GM12865 (cell line): ENCODE data around the gene FAM227B.
"Not testable (repeated sequence)": the region's sequence is repeated elsewhere in the genome, so short reads cannot be mapped to it uniquely, and the experiment has no call there.

Source experiments
- DNase-seq: peaks from one replicate; pipeline ENCODE4 v3.0.0; 2010; ENCODE audit warnings: low read depth
- H3K4me3 ChIP-seq: 2 replicates; pipeline ENCODE4 v1.5.1; 2011; ENCODE audit warnings: mild to moderate bottlenecking, low read depth, low read length, control low read depth
- TF ChIP-seq, protein P1 (sequence below): IDR thresholded peaks from 2 replicates; pipeline ENCODE4 v1.5.1; 2011; ENCODE audit warnings: low read length, control low read depth, low read depth, inconsistent platforms; ENCODE audit not compliant: insufficient read depth; ENCODE audit errors: missing control alignments

FAM227B gene

DNA sequence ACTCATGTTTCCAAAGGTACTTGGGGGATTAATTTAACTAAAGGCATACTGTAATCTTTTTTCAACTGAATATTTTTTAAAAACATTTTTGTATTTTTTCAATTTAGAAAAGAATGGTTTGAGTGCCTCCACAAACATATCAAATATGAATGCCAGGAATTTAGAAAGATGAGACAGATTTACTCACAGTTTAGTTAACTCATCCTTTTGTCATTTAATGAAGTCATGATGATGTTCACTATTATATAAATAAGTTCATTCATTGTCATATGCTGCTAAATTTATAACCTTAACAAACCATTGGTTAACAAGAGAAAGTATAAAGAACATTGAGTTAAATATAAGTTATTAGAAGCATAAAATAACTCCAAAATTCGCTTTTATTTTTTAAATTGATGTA, 147.6 kb downstream of the FAM227B start:
- TF ChIP-seq, protein P1, sequence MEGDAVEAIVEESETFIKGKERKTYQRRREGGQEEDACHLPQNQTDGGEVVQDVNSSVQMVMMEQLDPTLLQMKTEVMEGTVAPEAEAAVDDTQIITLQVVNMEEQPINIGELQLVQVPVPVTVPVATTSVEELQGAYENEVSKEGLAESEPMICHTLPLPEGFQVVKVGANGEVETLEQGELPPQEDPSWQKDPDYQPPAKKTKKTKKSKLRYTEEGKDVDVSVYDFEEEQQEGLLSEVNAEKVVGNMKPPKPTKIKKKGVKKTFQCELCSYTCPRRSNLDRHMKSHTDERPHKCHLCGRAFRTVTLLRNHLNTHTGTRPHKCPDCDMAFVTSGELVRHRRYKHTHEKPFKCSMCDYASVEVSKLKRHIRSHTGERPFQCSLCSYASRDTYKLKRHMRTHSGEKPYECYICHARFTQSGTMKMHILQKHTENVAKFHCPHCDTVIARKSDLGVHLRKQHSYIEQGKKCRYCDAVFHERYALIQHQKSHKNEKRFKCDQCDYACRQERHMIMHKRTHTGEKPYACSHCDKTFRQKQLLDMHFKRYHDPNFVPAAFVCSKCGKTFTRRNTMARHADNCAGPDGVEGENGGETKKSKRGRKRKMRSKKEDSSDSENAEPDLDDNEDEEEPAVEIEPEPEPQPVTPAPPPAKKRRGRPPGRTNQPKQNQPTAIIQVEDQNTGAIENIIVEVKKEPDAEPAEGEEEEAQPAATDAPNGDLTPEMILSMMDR = no peak
- no peak for DNase-seq
- H3K4me3 ChIP-seq = no peak overlapping the region

DNA sequence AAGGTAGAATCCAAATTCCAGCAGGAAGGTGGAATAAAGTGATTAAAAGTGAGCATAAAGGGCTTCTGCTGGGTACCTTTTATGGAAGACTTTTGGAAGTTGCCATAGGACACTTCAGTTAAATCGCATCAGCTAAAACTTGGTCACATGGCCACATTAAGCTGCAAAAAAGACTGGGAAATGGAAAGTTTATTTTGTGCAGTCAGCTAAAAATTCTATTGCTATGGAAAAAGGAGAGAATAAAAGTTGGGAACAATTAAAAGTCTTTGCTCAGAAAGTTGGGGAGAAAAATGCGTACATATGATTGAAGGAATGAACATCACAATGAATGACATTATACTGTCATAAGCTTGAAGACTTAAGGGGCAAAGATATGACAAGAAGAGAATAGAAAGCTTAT, 148.3 kb downstream of the FAM227B start:
- no peak overlapping the region for H3K4me3 ChIP-seq
- TF ChIP-seq, protein P1 = no peak
- no peak for DNase-seq

DNA sequence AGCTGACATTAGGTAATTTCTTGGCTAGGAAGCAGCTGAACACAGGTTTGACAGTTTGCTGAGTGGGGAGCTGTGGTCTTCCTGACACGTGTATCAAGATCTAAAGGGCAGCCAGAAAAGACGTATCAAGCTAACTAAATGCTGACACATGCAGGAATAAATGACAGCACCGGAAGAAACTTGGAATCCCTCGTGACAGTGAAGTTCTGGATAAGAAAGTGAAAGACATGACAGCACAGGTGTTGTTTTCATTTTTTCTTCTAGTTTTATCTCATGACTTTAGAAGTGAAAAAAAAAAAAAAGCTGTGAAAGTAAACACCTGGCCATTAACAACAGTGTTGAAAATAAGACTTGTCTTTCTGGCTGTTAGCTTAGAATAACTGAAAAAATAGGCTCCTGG, 148.9 kb downstream of the FAM227B start:
- no peak overlapping the region for H3K4me3 ChIP-seq
- peak; percentile 43 for DNase-seq
- TF ChIP-seq, protein P1 = no peak

DNA sequence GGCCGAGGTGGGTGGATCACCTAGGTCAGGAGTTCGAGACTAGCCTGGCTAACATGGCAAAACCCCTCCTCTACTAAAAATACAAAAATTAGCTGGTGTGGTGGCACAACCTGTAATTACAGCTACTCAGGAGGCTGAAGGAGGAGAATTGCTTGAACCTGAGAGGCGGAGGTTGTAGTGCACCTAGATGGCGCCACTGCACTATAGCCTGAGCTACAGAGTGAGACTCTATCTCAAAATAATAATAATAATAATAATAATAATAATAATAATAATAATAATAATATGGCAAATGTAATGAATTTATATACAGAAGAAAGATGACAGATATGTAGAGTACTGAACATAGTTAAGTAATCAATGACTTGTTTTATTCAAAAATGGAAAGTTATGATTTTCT, 149.4 kb downstream of the FAM227B start:
- TF ChIP-seq, protein P1 = peak; percentile 26
- DNase-seq = peak; percentile 23
- H3K4me3 ChIP-seq = not testable (repeated sequence)

DNA sequence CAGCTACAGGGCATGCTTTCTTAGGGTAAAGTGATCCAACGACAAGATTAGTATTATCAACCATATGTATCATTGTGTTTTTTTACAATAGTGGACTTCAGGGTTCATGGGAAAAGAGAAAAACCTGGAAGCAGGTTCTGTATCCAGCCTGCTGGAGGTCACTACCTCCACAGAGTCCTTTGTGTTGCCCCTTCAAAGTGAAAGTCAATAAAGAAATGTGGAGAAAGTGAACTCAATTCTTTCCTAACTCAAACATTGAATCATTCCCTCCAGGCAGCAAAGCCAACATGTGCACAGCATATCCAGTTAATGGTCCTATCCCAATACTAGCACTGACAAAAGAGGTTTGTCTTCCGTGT, 152.2 kb downstream of the FAM227B start:
- TF ChIP-seq, protein P1 = no peak
- DNase-seq = no peak
- no peak overlapping the region for H3K4me3 ChIP-seq

DNA sequence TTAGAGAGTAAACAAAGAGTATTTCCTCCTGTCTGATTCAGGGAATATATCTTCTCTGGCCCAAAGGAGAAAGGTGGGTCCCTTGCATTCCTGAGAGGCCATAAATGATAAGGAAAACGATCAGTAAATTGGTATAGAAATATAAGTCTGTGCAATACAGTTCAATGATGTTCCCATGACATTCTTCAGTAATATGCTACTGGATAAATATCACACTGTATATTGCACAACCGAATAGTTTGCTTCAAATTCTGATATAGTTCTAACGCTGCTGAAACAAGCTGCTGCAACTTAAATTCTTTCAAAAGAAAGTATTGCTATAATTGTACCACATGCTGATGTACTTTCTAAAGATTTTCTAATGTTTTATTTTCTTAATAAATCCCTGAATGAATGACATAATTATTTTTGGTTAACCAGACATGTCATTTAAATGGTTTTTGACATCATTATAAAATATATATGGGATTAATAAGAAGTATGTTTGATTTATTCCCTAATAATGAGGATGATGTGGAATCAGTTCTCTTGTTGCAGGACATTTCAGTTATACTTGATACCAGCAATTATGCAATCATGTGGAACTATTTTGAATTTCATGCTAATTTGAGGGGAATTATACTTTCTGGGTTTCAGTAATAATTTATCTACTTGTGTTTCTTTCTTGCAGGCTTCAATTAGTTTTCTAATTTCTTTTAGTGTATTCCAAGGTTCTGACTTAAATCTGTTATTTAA, 152.7 kb downstream of the FAM227B start:
- no peak for DNase-seq
- TF ChIP-seq, protein P1 = no peak
- H3K4me3 ChIP-seq = no peak overlapping the region

DNA sequence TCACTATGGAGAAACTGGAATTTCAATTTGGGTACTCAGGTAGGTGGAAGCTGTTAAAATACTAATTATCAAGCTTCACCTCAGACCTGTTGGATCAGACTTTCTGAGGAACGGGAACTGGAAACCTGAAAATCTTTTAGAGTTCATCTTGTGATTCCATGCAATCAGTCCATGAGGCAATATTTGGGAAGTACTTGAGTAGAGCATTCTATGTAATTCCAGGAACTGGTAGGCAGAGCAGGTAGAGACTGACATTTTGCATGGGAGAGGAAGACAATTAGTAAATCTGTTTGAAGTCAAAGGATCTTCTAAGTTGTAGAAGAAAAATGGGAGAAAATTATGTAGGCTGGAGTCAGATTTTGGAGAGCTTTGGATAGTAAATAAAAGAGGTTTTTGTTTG, 154.5 kb downstream of the FAM227B start:
- DNase-seq = no peak
- H3K4me3 ChIP-seq = no peak overlapping the region
- TF ChIP-seq, protein P1 = no peak
